Measurements from ENCODE around the gene DOCK4.

Gene DOCK4

DNA sequence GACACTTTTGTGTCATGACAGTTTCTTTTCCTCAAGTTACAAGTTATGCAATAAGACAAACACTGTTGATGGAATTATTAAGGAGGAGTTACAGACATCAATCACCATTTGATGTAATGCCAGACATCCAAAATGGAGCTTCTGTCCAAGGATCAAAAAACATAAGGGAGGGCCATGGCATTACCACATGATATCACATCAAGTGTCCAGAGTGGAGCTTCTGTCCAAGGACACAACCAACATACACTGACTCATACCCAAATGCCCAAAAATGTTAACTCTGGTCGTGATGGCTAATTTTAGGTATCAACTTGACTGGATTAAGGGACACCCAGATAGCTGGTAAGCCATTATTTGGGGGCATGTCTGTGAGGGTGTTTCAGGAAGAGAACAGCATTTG is 140.4 kb downstream of the DOCK4 start:
- H3K9me3 Mint-ChIP-seq, result no peaks in the 10 kb centered on the region
- H3K27me3 Mint-ChIP-seq (ENCODE audit: low read depth), result no peaks in the 10 kb centered on the region
- H3K27ac Mint-ChIP-seq, result no peak overlapping the region

DNA sequence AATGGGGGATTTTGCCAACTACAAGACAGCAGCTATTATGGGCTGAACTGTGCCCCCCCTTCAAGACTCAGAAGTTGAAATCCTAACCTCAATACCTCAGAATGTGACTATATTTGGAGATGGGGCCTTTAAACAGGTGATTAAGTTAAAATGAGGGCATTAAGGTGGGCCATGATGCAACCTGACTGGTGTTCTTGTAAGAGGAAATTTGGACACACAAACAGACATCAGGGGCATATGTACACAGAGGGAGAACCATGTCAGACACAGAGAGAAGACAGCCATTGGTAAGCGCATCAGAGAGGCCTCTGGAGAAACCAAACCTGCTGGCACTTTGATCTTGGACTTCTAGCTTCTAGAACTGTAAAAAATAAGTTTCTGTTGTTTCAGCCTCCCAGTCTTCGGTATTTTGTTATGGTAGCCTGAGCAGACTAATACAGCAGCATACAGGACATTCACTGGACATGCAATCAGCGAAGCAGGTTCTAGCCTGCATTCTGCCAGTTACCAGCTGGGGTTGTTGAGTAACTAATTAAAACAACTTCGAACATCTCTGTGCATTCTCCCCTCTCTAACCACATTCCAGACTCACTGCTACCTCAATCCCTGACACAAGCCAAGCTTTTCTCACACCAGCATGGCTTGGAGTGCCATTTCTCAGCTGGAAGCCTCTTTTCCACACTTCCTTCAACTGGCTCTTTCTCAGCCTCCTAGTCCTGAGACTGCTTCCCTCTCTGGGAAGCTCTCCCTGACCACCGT is 141.4 kb downstream of the DOCK4 start:
- Mint-ChIP-seq H3K4me3 (no peak overlapping the region), H3K36me3 (ENCODE audit: low read depth) (no peaks in the 10 kb centered on the region), H3K27ac (no peak overlapping the region), H3K9me3 (no peaks in the 10 kb centered on the region), H3K27me3 (ENCODE audit: low read depth) (no peaks in the 10 kb centered on the region), H3K4me1 (no peaks in the 10 kb centered on the region)
- TF ChIP-seq, protein P1, sequence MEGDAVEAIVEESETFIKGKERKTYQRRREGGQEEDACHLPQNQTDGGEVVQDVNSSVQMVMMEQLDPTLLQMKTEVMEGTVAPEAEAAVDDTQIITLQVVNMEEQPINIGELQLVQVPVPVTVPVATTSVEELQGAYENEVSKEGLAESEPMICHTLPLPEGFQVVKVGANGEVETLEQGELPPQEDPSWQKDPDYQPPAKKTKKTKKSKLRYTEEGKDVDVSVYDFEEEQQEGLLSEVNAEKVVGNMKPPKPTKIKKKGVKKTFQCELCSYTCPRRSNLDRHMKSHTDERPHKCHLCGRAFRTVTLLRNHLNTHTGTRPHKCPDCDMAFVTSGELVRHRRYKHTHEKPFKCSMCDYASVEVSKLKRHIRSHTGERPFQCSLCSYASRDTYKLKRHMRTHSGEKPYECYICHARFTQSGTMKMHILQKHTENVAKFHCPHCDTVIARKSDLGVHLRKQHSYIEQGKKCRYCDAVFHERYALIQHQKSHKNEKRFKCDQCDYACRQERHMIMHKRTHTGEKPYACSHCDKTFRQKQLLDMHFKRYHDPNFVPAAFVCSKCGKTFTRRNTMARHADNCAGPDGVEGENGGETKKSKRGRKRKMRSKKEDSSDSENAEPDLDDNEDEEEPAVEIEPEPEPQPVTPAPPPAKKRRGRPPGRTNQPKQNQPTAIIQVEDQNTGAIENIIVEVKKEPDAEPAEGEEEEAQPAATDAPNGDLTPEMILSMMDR (IDR thresholded peaks at IDR 0.05; ENCODE audit: unreplicated experiment in 3 of 3), result no peak

More for the DNA sequence above, 140.4 kb downstream of the DOCK4 start:
- TF ChIP-seq, protein P1 (IDR thresholded peaks at IDR 0.05; ENCODE audit: unreplicated experiment in 3 of 3), result no peak
- H3K36me3 Mint-ChIP-seq (ENCODE audit: low read depth), result no peaks in the 10 kb centered on the region
- no peaks in the 10 kb centered on the region for H3K4me1 Mint-ChIP-seq
- H3K4me3 Mint-ChIP-seq, result no peak overlapping the region

DNA sequence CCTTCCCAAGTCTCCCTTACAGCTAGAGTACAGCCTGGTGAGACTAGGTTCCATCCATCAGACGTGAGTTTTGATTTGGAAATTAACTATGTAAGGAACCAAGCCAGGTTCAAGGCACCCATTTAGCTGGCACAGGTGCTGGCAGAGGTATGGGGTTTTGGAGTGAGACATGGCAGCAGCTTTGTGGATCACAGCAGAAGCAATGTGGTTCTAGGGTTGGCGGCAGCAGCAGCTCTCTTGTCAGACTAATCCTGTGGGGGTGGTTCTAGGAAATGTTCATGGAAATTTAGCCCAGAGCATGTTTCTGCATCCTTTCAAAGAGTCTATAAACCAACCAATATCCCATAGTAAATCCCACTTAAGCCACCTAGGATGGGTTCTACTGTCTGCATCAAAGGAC is 142.2 kb downstream of the DOCK4 start:
- Mint-ChIP-seq H3K4me1 (no peaks in the 10 kb centered on the region), H3K27ac (no peak overlapping the region), H3K9me3 (no peaks in the 10 kb centered on the region), H3K4me3 (no peak overlapping the region), H3K27me3 (ENCODE audit: low read depth) (no peaks in the 10 kb centered on the region), H3K36me3 (ENCODE audit: low read depth) (no peaks in the 10 kb centered on the region)
- TF ChIP-seq, protein P1 (IDR thresholded peaks at IDR 0.05; ENCODE audit: unreplicated experiment in 3 of 3), result no peak

DNA sequence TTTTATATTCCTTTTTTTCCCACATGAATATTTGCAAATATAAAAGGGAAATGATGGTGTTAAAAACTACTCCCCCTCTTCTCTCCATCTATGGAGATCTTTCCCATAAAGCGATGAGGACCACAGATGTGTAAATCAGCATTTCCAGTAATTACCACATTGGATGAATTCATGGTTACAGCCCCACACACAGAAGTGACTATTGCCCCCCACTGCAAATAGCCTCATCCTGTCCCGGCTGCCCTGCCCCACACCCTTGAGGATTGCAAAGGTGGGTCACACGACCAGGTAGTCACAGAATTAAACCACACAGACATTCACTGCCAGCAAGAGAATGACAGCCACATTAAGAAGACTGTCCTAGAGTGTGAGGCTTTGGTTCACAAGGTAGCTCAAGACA is 145.1 kb downstream of the DOCK4 start:
- H3K36me3 Mint-ChIP-seq (ENCODE audit: low read depth), result no peaks in the 10 kb centered on the region
- no peaks in the 10 kb centered on the region for H3K4me1 Mint-ChIP-seq
- H3K4me3 Mint-ChIP-seq, result no peak overlapping the region
- no peaks in the 10 kb centered on the region for H3K27me3 Mint-ChIP-seq (ENCODE audit: low read depth)
- H3K27ac Mint-ChIP-seq, result no peak overlapping the region
- TF ChIP-seq, protein P1 (IDR thresholded peaks at IDR 0.05; ENCODE audit: unreplicated experiment in 3 of 3), result no peak
- H3K9me3 Mint-ChIP-seq, result no peaks in the 10 kb centered on the region

DNA sequence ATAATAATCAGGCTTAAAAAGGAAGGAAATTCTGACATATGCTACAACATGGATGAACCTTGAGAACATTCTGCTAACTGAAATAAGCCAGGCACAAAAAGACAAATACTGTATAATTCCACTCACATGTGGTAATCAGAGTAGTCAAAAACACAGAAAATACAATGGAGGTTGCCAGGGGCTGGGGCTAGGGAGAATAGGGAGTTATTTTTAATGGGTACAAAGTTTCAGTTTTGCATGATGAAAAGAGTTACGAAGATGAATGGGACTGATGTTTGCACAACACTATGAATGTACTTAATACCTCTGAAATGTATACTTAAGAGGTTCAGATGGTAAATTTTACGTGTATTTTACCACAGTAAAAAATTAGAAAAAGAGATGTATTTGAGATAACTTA is 145.6 kb downstream of the DOCK4 start:
- Mint-ChIP-seq H3K4me3 (no peak overlapping the region), H3K4me1 (no peaks in the 10 kb centered on the region), H3K36me3 (ENCODE audit: low read depth) (no peaks in the 10 kb centered on the region), H3K27ac (no peak overlapping the region), H3K9me3 (no peaks in the 10 kb centered on the region), H3K27me3 (ENCODE audit: low read depth) (no peaks in the 10 kb centered on the region)
- TF ChIP-seq, protein P1 (IDR thresholded peaks at IDR 0.05; ENCODE audit: unreplicated experiment in 3 of 3), result no peak

DNA sequence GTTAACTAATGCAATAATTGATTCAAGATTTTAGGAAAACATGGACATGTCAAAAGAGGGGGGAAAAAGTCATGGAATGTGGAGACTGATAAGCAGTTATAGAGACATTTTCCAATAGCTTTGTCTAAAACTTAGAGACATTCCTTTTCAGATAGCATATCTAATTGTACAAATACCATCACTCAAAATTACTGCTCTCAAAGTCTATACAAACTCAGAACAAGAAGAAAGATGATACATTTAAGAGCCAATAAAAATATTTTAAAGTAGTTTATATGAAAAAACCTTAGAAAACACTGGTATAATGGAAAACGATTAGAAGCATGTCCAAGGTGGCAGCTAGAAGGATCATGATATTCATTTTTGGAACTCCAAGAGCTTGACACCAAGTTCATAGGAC is 146.5 kb downstream of the DOCK4 start:
- Mint-ChIP-seq H3K9me3 (no peaks in the 10 kb centered on the region), H3K27ac (no peak overlapping the region), H3K36me3 (ENCODE audit: low read depth) (no peaks in the 10 kb centered on the region), H3K4me1 (no peaks in the 10 kb centered on the region), H3K4me3 (no peak overlapping the region), H3K27me3 (ENCODE audit: low read depth) (no peaks in the 10 kb centered on the region)
- TF ChIP-seq, protein P1 (IDR thresholded peaks at IDR 0.05; ENCODE audit: unreplicated experiment in 3 of 3), result no peak
